ENCODE data around the gene MATK. TPM values are rescaled to one million over a fixed set of nuclear protein-coding genes. Genes with fewer than 3 reads are reported as not detected.

MATK gene
- total and polyA plus RNA-seq, 2 experiments from 2014 or later, result not detected

DNA sequence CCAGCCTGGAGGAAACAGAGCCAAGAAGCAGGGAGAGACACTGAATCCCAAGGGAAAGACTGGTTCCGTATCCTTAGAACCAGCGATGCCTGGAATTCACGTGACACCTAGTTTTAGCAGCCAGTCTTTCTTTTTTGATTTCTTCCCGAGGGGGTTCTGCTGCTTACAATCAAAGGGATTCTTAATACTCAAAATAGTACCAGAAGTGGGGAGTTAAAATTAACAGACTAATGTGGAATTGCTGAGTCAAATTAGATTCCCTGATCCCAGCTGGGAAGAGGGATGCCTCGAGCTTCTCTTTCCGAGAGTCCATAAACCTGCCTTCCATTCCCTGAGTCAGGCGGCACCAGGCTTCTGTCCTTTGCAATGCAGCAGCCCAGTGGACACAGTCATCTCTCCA is 4.8 kb upstream of the MATK start:
- Histone ChIP-seq H3K79me2 (ENCODE audit: insufficient read depth) (no peaks in the 10 kb centered on the region), H3K9me3 (ENCODE audit: low read depth) (no peaks in the 10 kb centered on the region), H3K36me3 (ENCODE audit: low read depth) (no peaks in the 10 kb centered on the region), H3K9me2 (ENCODE audit: insufficient read depth) (no peaks in the 10 kb centered on the region), H2AFZ (no peak overlapping the region), H3K27me3 (replicated peaks; ENCODE audit: insufficient read depth) (0 out of 2 replicates have a peak, but pooled peaks cover 5% of the 10 kb centered on the region), H3K4me1 (ENCODE audit: insufficient read depth) (no peaks in the 10 kb centered on the region), H3K4me3 (no peak overlapping the region), H4K20me1 (ENCODE audit: insufficient read depth) (no peaks in the 10 kb centered on the region), H3F3A (ENCODE audit: insufficient read depth) (no peaks in the 10 kb centered on the region), H3K27ac (no peak overlapping the region), H3K4me2 (ENCODE audit: unreplicated experiment) (no peak overlapping the region), H3K9ac (no peak overlapping the region)
- in situ Hi-C loops (cut with MboI), result no loop called here
- TF ChIP-seq EZH2 (IDR thresholded peaks at IDR 0.05; ENCODE audit: insufficient read depth, poor library complexity, severe bottlenecking), result no peak
- no peak for TF ChIP-seq EZH2phosphoT487 (IDR thresholded peaks at IDR 0.05; ENCODE audit: insufficient read depth, low read depth)
- no peak for DNase-seq
- 55 to 60% methylated on average over 7 of the region's 7 CpGs for WGBS, 2 experiments (ENCODE audit: low coverage in 1 of 2, low lambda C conversion rate in 2 of 2, missing lambda C conversion rate in 2 of 2)

- H2AFZ ChIP-seq, result no peak overlapping the region
- H3K4me2 ChIP-seq (ENCODE audit: unreplicated experiment), result no peak overlapping the region
- DNase-seq, result no peak
- TF ChIP-seq EZH2phosphoT487 (IDR thresholded peaks at IDR 0.05; ENCODE audit: insufficient read depth, low read depth) (no peak), EZH2 (IDR thresholded peaks at IDR 0.05; ENCODE audit: insufficient read depth, poor library complexity, severe bottlenecking) (no peak)
- no peak overlapping the region for H3K4me3 ChIP-seq
- no peaks in the 10 kb centered on the region for H3K36me3 ChIP-seq (ENCODE audit: low read depth)
- H3K9ac ChIP-seq, result no peak overlapping the region
- no peaks in the 10 kb centered on the region for H3K9me3 ChIP-seq (ENCODE audit: low read depth)
- H3K79me2 ChIP-seq (ENCODE audit: insufficient read depth), result no peaks in the 10 kb centered on the region
- in situ Hi-C loops (cut with MboI), result no loop called here
- H3K9me2 ChIP-seq (ENCODE audit: insufficient read depth), result no peaks in the 10 kb centered on the region
- 45 to 51% methylated on average over 6 of the region's 6 CpGs for WGBS, 2 experiments (ENCODE audit: low coverage in 1 of 2, low lambda C conversion rate in 2 of 2, missing lambda C conversion rate in 2 of 2)
- no peaks in the 10 kb centered on the region for H4K20me1 ChIP-seq (ENCODE audit: insufficient read depth)
- H3K4me1 ChIP-seq (ENCODE audit: insufficient read depth), result no peaks in the 10 kb centered on the region
- H3F3A ChIP-seq (ENCODE audit: insufficient read depth), result no peaks in the 10 kb centered on the region
- H3K27me3 ChIP-seq (replicated peaks; ENCODE audit: insufficient read depth), result peaks cover 10% of the 10 kb centered on the region
- H3K27ac ChIP-seq, result no peak overlapping the region
Observed at GRCh38 chr19:3790209-3790734, 4.1 kb upstream of the MATK start.

DNA sequence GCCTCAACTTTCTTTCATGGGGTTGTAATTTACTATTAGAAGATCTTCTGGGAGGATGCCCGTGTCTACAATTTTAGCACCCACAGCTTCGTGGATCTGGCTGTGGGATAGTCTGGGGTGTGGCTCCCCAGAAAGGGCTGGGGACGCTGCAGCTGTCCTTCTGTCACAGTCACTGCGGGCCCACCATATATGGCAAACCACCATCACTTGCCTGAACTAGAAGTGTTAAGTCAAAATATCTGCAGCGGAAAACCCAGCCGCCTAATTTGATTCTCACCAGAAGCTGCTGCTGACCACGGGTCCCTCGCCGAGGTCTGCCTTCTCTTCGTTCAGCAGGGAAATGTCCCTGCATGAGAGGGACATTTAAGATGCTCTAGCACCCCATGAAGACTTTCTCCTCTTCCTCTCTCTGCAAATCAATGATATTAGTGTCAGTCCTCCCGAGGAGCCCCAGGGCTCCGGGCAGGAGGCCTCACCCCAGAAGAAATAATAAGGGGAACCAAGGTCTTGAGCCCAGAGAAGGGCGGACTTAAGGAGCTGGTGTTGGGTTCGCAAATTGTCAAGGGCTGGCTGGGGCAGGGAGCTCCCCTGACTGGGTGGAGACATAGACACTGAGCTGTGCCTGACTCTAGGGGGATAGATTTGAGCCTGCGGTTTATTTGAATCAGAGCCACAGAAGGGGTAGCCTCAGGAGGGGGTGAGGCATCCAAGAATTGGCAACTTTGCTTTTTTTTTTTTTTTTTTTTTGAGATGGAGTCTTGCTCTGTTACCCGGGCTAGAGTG is 3.0 kb upstream of the MATK start:
- Histone ChIP-seq H3K27me3 (replicated peaks; ENCODE audit: insufficient read depth) (peaks cover 18% of the 10 kb centered on the region), H3K9me2 (ENCODE audit: insufficient read depth) (no peaks in the 10 kb centered on the region), H3K4me2 (ENCODE audit: unreplicated experiment) (no peak overlapping the region), H3K4me3 (no peak overlapping the region), H2AFZ (no peak overlapping the region), H3K4me1 (ENCODE audit: insufficient read depth) (no peaks in the 10 kb centered on the region), H3K9ac (no peak overlapping the region), H3K79me2 (ENCODE audit: insufficient read depth) (no peaks in the 10 kb centered on the region), H3K27ac (no peak overlapping the region), H3K36me3 (ENCODE audit: low read depth) (no peaks in the 10 kb centered on the region), H4K20me1 (ENCODE audit: insufficient read depth) (no peaks in the 10 kb centered on the region), H3F3A (ENCODE audit: insufficient read depth) (no peaks in the 10 kb centered on the region), H3K9me3 (ENCODE audit: low read depth) (no peaks in the 10 kb centered on the region)
- 41 to 48% methylated on average over 15 to 16 of the region's 16 CpGs for WGBS, 2 experiments (ENCODE audit: low coverage in 1 of 2, low lambda C conversion rate in 2 of 2, missing lambda C conversion rate in 2 of 2)
- in situ Hi-C loops (cut with MboI), result no loop called here
- TF ChIP-seq EZH2 (IDR thresholded peaks at IDR 0.05; ENCODE audit: insufficient read depth, poor library complexity, severe bottlenecking) (no peak), EZH2phosphoT487 (IDR thresholded peaks at IDR 0.05; ENCODE audit: insufficient read depth, low read depth) (no peak)
- DNase-seq, result no peak

DNA sequence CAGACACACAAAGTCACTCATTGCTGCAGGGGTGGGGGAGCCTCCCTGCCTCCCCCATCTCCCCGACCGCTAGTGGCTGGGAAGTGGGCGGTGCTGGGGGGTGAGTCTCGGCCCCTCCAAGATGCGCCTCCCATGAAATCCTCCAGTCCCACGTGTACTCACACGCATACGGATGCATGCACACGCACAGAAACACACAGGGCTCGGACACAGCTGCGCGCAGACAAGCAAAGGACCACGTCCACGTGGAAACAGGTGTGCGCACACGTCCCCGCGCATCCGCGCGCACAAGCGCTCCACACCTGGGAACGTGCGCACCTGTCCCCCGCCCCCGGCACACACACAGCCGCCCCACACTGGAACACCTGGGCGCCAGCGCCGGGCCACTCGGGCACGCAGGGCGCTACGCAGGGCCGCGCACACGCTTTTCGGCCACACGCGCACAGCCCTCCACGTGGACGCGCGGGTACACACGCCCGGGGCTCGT is 687 bp downstream of the MATK start:
- 4 to 6% methylated on average over 34 to 36 of the region's 47 CpGs for WGBS, 2 experiments (ENCODE audit: low coverage in 1 of 2, low lambda C conversion rate in 2 of 2, missing lambda C conversion rate in 2 of 2)

More for the DNA sequence above, 687 bp downstream of the MATK start:
- no peak overlapping the region for H2AFZ ChIP-seq
- TF ChIP-seq EZH2 (IDR thresholded peaks at IDR 0.05; ENCODE audit: insufficient read depth, poor library complexity, severe bottlenecking), result no peak
- TF ChIP-seq EZH2phosphoT487 (IDR thresholded peaks at IDR 0.05; ENCODE audit: insufficient read depth, low read depth), result no peak
- H4K20me1 ChIP-seq (ENCODE audit: insufficient read depth), result no peaks in the 10 kb centered on the region
- H3K27me3 ChIP-seq (replicated peaks; ENCODE audit: insufficient read depth), result peaks cover 13% of the 10 kb centered on the region
- no peak for DNase-seq
- H3K9ac ChIP-seq, result no peak overlapping the region
- no peaks in the 10 kb centered on the region for H3K9me3 ChIP-seq (ENCODE audit: low read depth)
- in situ Hi-C loops (cut with MboI), result no loop called here
- no peak overlapping the region for H3K4me3 ChIP-seq
- no peaks in the 10 kb centered on the region for H3K79me2 ChIP-seq (ENCODE audit: insufficient read depth)
- no peaks in the 10 kb centered on the region for H3K4me1 ChIP-seq (ENCODE audit: insufficient read depth)
- no peaks in the 10 kb centered on the region for H3K36me3 ChIP-seq (ENCODE audit: low read depth)
- H3K27ac ChIP-seq, result no peak overlapping the region
- no peaks in the 10 kb centered on the region for H3F3A ChIP-seq (ENCODE audit: insufficient read depth)
- H3K9me2 ChIP-seq (ENCODE audit: insufficient read depth), result no peaks in the 10 kb centered on the region
- no peak overlapping the region for H3K4me2 ChIP-seq (ENCODE audit: unreplicated experiment)

Data from GM23248 (cell line).